Activated gamma-delta T cell (primary cell): ENCODE data around the gene SFSWAP.
"Not testable (repeated sequence)": the region's sequence is repeated elsewhere in the genome, so short reads cannot be mapped to it uniquely, and the experiment has no call there.

Experiments used
- DNase-seq: peaks from one replicate; lab custom pipeline; 2025; lab: John Stamatoyannopoulos, UW

The SFSWAP gene

GRCh38 chr12:131701705-131702572 is 9.0 kb upstream of the SFSWAP start:
- DNase-seq, result no peak

DNA sequence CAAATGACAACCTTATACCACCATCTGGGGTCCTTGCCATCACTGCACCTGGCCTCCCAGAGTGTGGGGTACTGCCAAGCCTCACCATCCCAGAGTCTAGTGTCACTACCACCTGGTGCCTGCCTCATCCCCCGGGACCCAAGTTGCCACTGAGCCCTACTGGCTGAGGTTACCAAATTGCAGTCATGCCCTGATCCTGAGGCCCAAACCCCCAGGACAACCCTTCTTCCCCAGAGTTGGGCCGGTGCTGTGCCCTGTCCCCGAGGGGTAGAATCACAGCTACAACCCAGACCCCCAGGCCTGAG is 8.4 kb upstream of the SFSWAP start:
- no peak for DNase-seq

GRCh38 chr12:131703161-131703560 is 7.7 kb upstream of the SFSWAP start:
- DNase-seq, result no peak

- no peak for DNase-seq
Observed at GRCh38 chr12:131704509-131704908, 6.4 kb upstream of the SFSWAP start.

- not testable (repeated sequence) for DNase-seq
Observed at GRCh38 chr12:131706709-131707108, 4.2 kb upstream of the SFSWAP start.

- no peak for DNase-seq
Observed at GRCh38 chr12:131709226-131709625, 1.7 kb upstream of the SFSWAP start.

GRCh38 chr12:131711551-131712205 is 788 bp downstream of the SFSWAP start:
- DNase-seq, result no peak

GRCh38 chr12:131713349-131713748 is 2.5 kb downstream of the SFSWAP start:
- no peak for DNase-seq

- no peak for DNase-seq
Observed at GRCh38 chr12:131714759-131715158, 3.9 kb downstream of the SFSWAP start.

DNA sequence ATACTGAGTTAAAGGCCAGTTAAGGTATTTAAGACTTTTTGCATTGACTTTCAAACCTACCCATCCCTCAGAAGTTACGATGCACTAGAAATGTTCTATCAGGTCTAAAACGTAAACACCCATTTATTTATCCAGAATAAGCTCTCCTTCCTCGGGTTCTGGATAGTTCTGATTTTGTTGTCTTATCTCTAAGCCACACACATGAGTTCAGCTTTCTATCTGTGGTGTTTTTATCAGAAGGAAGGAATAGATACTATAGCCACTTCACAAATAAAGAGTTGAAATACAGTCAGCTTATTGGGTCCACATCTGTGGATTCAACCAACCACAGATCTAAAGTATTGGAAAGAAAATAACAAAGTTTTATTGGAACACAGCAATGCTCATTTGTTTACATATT is 5.4 kb downstream of the SFSWAP start:
- DNase-seq, result no peak

GRCh38 chr12:131720241-131720640 is 9.4 kb downstream of the SFSWAP start:
- DNase-seq, result no peak

DNA sequence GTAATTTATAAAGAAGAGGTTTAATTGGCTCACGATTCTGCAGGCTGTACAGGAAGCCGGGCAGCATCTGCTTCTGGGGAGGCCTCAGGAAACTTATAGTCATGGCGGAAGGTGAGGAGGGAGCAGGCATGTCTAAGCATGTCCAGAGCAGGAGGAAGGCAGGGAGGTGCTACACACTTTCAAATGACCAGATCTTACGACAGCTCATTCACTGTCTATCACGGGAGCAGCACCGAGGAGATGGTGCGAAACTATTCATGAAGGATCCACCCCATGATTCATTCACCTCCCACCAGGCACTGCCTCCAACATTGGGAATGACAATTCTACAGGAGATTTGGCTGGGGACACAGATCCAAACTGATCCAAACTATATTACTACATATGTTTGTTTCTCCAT is 10.0 kb downstream of the SFSWAP start:
- DNase-seq, result no peak

DNA sequence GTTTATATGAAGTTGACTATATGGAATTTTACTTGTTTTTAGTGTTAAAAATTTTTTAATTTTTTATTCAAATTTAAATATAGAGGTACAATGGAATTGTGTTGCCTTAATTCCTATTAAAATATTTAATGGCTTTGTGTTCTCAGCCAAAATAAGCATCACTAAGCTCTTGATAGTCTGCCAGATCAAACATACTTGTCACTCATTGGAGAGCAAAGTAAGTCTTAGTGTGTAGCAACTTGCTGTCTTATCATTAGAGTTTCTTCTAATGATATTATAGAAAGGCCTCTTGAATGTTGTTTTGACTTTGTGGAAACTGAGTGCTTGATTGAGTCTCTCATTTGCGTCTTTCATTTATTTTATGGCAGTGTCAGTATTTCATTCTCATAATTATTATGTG is 10.7 kb downstream of the SFSWAP start:
- DNase-seq, result no peak

DNA sequence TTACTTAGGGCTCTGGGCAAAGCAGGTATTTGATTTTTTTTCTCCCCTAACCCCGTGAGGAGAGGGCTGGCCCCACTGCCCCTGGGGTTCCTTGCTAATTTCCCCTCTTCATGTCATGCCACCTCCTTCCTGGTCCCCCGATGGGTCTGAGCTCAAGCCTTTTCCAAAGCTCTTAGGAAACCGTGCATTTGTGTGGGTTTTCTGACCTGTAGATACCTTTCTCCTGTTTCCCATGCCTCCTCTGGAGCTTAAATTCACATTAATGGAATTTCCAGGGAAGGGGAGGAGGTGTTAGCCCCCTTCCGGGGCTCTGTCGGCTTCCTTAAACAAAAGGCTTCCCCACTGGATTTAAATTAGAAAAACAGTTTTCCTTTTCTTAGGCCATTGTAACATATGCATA is 12.6 kb downstream of the SFSWAP start:
- DNase-seq, result no peak

DNA sequence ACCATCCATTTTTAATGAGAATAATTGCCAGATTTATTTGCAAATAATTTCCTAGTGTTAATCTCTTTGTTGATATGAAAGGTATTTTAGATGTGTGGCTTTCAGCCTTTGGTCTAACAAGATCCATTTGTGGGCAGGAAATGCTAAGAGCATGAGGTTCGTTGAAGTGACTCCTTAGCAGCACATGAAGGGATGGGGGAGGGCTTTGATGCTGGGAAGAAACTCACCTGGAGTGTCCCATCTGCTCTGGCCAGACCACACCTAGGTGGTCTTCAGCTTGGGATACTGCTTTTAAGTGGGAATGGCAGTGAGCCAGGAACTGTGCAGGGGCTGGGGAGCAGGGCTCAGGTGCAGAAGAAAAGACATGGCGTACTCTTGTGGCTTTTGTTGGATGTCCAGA is 13.6 kb downstream of the SFSWAP start:
- no peak for DNase-seq

GRCh38 chr12:131725503-131725902 is 14.6 kb downstream of the SFSWAP start:
- no peak for DNase-seq

DNA sequence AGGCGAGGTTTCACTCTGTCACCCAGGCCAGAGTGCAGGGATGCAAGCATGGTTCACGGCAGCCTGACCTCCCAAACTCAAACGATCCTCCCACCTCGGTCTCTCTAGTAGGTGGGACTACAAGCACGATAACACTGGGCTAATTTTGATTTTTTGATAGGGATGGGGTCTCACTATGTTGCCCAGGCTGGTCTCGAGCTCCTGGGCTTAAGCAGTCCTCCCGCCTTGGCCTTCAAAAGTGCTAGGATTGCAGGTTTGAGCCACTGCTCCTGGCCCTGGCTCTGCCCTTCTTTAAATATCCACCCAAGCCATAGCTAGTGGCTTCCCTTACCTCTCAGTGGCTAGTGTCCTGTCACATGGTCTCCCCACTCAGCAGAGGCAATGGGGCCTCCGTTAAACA is 17.8 kb downstream of the SFSWAP start:
- DNase-seq, result no peak

- no peak for DNase-seq
Observed at GRCh38 chr12:131729254-131729955, 18.5 kb downstream of the SFSWAP start.

- no peak for DNase-seq
Observed at GRCh38 chr12:131732996-131733615, 22.2 kb downstream of the SFSWAP start.

DNA sequence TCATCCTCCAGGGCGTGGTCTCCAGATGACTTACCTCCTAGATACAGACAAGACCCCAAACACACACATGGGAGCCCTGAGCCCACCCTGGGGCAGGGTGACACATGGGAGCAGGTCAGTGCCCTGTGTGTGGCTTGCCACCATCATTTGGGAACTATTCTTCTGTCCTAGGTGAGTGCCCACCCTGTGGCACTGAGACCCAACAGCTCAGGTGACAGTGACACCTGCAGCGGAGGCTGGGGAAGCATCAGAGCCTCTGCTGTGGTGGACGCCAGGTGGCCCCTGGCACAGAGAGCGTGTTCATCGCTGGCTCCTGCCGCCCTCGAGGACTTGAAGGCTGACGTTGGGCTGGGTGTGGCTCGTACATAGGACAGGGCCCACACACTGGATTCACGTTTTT is 23.0 kb downstream of the SFSWAP start:
- DNase-seq, result no peak

GRCh38 chr12:131734336-131735152 is 23.7 kb downstream of the SFSWAP start:
- DNase-seq, result no peak

DNA sequence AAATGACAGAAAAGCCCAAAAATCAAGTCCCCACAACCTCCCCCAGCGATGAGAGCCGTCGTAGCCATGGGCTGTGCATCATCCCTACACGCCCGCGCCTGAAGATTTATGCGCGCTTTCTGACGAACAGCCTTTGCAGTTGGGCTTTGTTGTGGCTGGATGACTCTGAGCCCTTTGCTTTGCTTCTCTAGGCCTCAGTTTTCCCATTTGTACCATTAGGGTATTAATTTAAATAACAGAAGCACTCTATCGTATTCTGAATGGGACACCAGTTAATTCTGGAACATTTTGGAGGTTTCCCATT is 24.2 kb downstream of the SFSWAP start:
- DNase-seq, result no peak
